Dedifferentiated amniotic fluid mesenchymal stem cell (primary cell): ENCODE measurements around the gene CDK2.

Source experiments
- DNase-seq: peaks from one replicate; pipeline ENCODE4 v3.0.0-alpha.2; 2016; ENCODE audit errors: extremely low spot score

Gene CDK2

DNA sequence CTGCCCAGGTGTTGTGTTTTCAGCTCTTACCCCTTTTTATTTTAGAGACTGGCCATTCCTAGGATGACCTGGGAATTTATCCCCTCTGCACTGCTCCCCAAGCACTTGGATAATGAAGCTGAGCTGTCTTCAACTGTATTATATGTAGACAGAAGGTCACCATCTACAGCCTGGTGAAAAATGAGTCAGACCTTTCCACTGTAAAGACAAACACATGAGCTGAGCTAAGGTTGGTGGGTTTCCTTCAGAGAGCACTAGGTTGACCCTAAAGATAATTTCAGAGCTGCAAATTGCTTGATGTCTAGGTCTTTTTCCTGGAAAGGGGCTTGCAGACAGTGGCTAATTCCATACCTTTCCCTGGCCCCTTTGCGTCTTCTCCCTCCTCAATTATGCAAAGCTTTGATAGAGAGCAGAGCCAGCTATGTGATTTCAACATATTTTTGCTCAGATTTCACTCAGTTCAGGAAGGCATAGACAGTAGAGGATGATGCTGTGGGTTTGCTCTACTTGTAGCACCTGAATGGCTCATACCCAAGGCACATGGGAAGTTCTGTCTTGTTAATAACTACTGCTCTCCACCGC lies 45.0 kb downstream of the CDK2 start:
- DNase-seq: no peak

DNA sequence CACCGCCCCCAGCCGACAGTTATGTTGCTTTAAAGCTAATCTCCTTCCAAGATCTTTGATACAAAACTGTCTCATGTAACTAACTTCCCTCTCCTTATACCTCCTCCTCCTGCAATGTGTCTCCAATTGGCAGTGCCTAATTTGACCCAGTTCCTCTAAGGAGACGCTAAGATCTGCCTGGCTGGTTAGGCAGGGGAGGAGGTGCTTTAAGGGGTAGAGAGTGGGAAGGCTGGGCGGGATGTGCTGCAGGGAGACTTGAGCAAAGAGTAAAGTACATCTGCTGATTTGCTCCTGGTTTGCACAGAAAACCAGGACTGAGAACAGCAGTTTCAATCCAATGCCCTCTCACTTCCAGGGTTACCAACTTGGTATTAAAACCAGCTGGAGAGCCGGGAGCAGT lies 46.9 kb downstream of the CDK2 start:
- no peak for DNase-seq

DNA sequence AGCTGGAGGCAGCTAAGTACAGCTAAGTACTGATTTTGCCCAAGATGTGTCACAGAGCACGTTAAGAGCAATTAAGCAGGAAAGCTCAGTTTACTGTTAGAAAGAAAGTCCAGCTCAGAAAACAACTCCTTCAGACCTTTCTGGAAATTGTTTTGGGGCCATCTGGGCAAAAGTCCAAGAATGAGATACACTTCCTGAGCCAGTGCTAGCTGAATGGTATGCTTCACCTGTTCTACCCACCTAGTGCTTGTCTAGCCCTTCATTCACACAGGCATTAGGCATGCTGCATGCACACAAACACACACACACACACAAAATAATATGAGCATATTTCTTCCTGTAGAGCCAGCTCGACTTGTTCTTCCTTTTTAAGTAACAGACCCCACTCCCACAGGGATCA lies 47.6 kb downstream of the CDK2 start:
- DNase-seq: no peak

GRCh38 chr12:56017181-56017580 lies 50.6 kb downstream of the CDK2 start:
- DNase-seq: no peak

DNA sequence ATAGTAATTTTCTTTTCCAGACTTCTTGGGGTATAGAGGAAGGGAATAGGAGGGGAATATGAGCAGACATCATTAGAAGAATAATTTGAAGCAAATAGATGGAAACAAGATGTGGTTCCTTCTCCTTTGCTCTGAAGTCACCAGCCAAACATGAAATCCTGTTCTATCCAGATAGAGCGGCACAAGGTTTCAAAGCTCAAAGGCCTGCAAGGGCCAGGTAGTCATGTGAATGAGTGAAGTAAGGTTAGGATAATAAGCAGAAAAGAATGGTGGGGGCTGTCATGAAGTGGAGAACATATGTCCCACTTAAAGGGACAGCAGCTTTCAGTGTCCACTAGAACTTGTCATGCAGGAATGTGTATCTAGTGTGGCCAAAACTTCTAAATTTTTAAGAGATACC lies 51.7 kb downstream of the CDK2 start:
- no peak for DNase-seq

GRCh38 chr12:56020423-56021184 lies 54.0 kb downstream of the CDK2 start, which contains the start of gene IKZF4:
Gene IKZF4, plus strand, starts transcription at chr12:56021043. Its CDS starts 451 bp downstream, at chr12:56021494.
- no peak for DNase-seq

DNA sequence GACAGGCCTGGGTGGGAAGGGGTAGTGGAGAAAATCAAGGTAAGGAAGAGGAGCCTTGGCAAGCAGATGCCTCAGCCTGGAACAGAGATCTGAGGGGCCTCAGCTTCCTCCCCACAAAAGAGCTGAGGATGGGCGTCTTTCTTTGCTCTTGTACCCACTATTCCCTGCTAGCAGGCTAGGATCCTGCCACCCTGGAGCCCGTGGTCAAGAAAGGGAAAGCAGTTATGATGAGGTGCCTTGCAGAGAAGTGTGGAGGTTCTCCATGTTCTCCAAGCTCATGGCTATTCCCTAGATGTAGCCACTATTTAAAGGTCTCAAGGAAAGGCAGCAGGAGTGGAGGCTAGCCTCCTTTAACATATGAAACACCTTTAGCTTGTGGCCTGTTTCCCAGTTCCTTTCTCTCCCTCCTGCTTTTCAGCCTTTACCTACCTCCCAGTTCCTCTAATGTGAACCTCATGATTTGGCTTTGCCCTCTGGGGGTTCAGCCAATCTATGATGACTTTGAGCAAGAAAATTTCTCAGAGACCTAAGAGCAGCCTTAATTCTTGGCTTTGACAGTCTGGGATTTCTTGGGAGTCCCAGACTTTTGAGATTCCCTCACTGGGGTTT lies 55.4 kb downstream of the CDK2 start:
- no peak for DNase-seq
